Measurements from ENCODE around the gene OBSCN. TPM values are rescaled to one million over a fixed set of nuclear protein-coding genes. Genes with fewer than 3 reads are reported as not detected.
"Not testable (repeated sequence)": the region's sequence is repeated elsewhere in the genome, so short reads cannot be mapped to it uniquely, and the experiment has no call there.

Gene OBSCN
- total RNA-seq, 1 experiment from 2014 or later, result 1.1 TPM

- no peak for DNase-seq (ENCODE audit: low spot score)
Observed at GRCh38 chr1:228261706-228262105, 53.9 kb downstream of the OBSCN start.

GRCh38 chr1:228262475-228262874, 54.6 kb downstream of the OBSCN start:
- no peak for DNase-seq (ENCODE audit: low spot score)

- DNase-seq (ENCODE audit: low spot score), result peak; percentile 1
Observed at GRCh38 chr1:228263636-228264035, 55.8 kb downstream of the OBSCN start.

GRCh38 chr1:228264090-228264829, 56.4 kb downstream of the OBSCN start:
- peak; percentile 1 for DNase-seq (ENCODE audit: low spot score)

GRCh38 chr1:228265167-228265566, 57.3 kb downstream of the OBSCN start:
- peak; percentile 6 for DNase-seq (ENCODE audit: low spot score)

- DNase-seq (ENCODE audit: low spot score), result no peak
Observed at GRCh38 chr1:228267962-228268880, 60.4 kb downstream of the OBSCN start.

GRCh38 chr1:228268881-228269265, 61.0 kb downstream of the OBSCN start:
- DNase-seq (ENCODE audit: low spot score), result no peak

GRCh38 chr1:228269431-228269830, 61.6 kb downstream of the OBSCN start:
- not testable (repeated sequence) for DNase-seq (ENCODE audit: low spot score)

GRCh38 chr1:228270032-228270431, 62.2 kb downstream of the OBSCN start:
- no peak for DNase-seq (ENCODE audit: low spot score)

- DNase-seq (ENCODE audit: low spot score), result no peak
Observed at GRCh38 chr1:228271701-228272251, 63.9 kb downstream of the OBSCN start.

- no peak for DNase-seq (ENCODE audit: low spot score)
Observed at GRCh38 chr1:228272331-228272791, 64.5 kb downstream of the OBSCN start.

- DNase-seq (ENCODE audit: low spot score), result no peak
Observed at GRCh38 chr1:228272831-228273571, 65.2 kb downstream of the OBSCN start.

GRCh38 chr1:228273720-228274451, 66.0 kb downstream of the OBSCN start:
- DNase-seq (ENCODE audit: low spot score), result no peak

GRCh38 chr1:228274452-228275178, 66.8 kb downstream of the OBSCN start:
- DNase-seq (ENCODE audit: low spot score), result no peak

GRCh38 chr1:228275179-228275429, 67.3 kb downstream of the OBSCN start:
- no peak for DNase-seq (ENCODE audit: low spot score)

GRCh38 chr1:228275430-228276173, 67.8 kb downstream of the OBSCN start:
- DNase-seq (ENCODE audit: low spot score), result no peak

GRCh38 chr1:228276174-228276831, 68.5 kb downstream of the OBSCN start:
- no peak for DNase-seq (ENCODE audit: low spot score)

- DNase-seq (ENCODE audit: low spot score), result no peak
Observed at GRCh38 chr1:228276901-228277490, 69.2 kb downstream of the OBSCN start.

All from H4 (cell line).